ENCODE measurements around the gene FAM184A. TPM values are rescaled to one million over a fixed set of nuclear protein-coding genes. Genes with fewer than 3 reads are reported as not detected.

Gene FAM184A
- total and polyA plus RNA-seq, 2 donors from 2014 or later = 3.4 to 9.0 TPM

- Histone ChIP-seq H3K9me3 (ENCODE audit: control insufficient read depth in 2 of 3, insufficient read depth in 1 of 3, low read length in 3 of 3) (peaks cover 0 to 5% (median 0%) of the 10 kb centered on the region in 3 donors), H3K4me3 (ENCODE audit: low read length in 3 of 3) (no peak overlapping the region), H3K36me3 (ENCODE audit: control insufficient read depth in 2 of 3, insufficient read depth in 3 of 3, low read length in 3 of 3) (no peaks in the 10 kb centered on the region), H3K27me3 (ENCODE audit: control insufficient read depth, insufficient read depth, low read length) (no peaks in the 10 kb centered on the region), H3K9ac (ENCODE audit: low read length in 3 of 3) (no peak overlapping the region), H3K4me1 (ENCODE audit: control insufficient read depth in 2 of 3, insufficient read depth in 2 of 3, low read depth in 1 of 3, low read length in 3 of 3) (no peaks in the 10 kb centered on the region), H3K27ac (ENCODE audit: low read depth in 2 of 2, low read length in 2 of 2) (no peak overlapping the region)
- TF ChIP-seq CTCF (IDR thresholded peaks at IDR 0.05; ENCODE audit: borderline replicate concordance, extremely low read depth, insufficient read depth) = no peak
- no peak for DNase-seq
- intact Hi-C loops (cut with DNase I) = no loop called here
- FAIRE-seq = no peak
Observed at GRCh38 chr6:119083007-119083406, 4.5 kb upstream of the FAM184A start.

DNA sequence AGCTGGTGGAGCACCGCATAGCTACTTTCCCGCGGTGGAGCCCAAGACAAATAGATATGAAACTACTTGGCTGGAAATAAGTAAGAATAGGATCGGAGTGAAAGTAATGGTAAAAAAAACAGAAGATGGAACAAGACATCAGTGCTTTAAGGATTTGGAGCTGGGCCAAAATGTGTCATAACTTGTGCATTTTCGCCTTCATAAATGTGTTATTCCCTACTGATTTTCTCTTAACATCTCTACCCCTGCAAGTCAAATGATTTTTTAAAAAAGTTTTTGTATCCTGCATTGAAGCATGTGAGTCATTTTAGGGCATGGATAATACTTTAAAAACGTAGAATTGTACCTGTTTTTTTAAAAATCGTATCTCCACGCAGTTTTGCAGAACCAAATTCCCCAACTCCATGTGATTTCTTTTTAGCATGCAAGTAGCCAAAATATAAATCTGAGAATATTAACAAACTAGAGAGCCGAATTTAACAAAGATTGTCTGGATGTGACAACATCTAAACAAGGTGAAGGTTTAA is 882 bp upstream of the FAM184A start:
- Histone ChIP-seq H3K27me3 (ENCODE audit: control insufficient read depth, insufficient read depth, low read length) (no peaks in the 10 kb centered on the region), H3K4me3 (ENCODE audit: low read length in 3 of 3) (peak overlapping the region; percentile 79 to 85 (median 83)), H3K27ac (ENCODE audit: low read depth in 2 of 2, low read length in 2 of 2) (no peak overlapping the region), H3K9ac (ENCODE audit: low read length in 3 of 3) (peak overlapping the region in 2 of 3 donors; percentile 61 to 91), H3K4me1 (ENCODE audit: control insufficient read depth in 2 of 3, insufficient read depth in 2 of 3, low read depth in 1 of 3, low read length in 3 of 3) (peaks cover 0 to 6% (median 3%) of the 10 kb centered on the region in 3 donors), H3K9me3 (ENCODE audit: control insufficient read depth in 2 of 3, insufficient read depth in 1 of 3, low read length in 3 of 3) (peaks cover 0 to 5% (median 0%) of the 10 kb centered on the region in 3 donors), H3K36me3 (ENCODE audit: control insufficient read depth in 2 of 3, insufficient read depth in 3 of 3, low read length in 3 of 3) (no peaks in the 10 kb centered on the region)
- TF ChIP-seq CTCF (IDR thresholded peaks at IDR 0.05; ENCODE audit: borderline replicate concordance, extremely low read depth, insufficient read depth) = no peak
- DNase-seq (peak in 1 of 5 donors; percentile 50), FAIRE-seq (no peak)
- intact Hi-C loops (cut with DNase I) = no loop called here

GRCh38 chr6:119077643-119078375 is 655 bp downstream of the FAM184A start:
- intact Hi-C loops (cut with DNase I) = no loop called here
- Histone ChIP-seq H3K4me3 (ENCODE audit: low read length in 3 of 3) (peak overlapping the region; percentile 40 to 83 (median 66)), H3K27me3 (ENCODE audit: control insufficient read depth, insufficient read depth, low read length) (no peaks in the 10 kb centered on the region), H3K9me3 (ENCODE audit: control insufficient read depth in 2 of 3, insufficient read depth in 1 of 3, low read length in 3 of 3) (peaks cover 0 to under 1% (median 0%) of the 10 kb centered on the region in 3 donors), H3K4me1 (ENCODE audit: control insufficient read depth in 2 of 3, insufficient read depth in 2 of 3, low read depth in 1 of 3, low read length in 3 of 3) (peaks cover 0 to 6% (median 3%) of the 10 kb centered on the region in 3 donors), H3K27ac (ENCODE audit: low read depth in 2 of 2, low read length in 2 of 2) (peak overlapping the region; percentile 11 to 47), H3K9ac (ENCODE audit: low read length in 3 of 3) (peak overlapping the region; percentile 6 to 57 (median 22)), H3K36me3 (ENCODE audit: control insufficient read depth in 2 of 3, insufficient read depth in 3 of 3, low read length in 3 of 3) (no peaks in the 10 kb centered on the region)
- peak; percentile 62 to 78 (median 69) for DNase-seq
- no peak for TF ChIP-seq CTCF (IDR thresholded peaks at IDR 0.05; ENCODE audit: borderline replicate concordance, extremely low read depth, insufficient read depth)
- no peak for FAIRE-seq

Data from kidney (tissue), 14 donors.